Loucy (cell line): ENCODE results near the gene SORCS2.

Experiments used
- H2AFZ ChIP-seq: fragments of 200-600 bp; sonication (generic); 2 replicates; pipeline ENCODE4 v1.6.0; 2016; ENCODE audit warnings: antibody characterized with exemption, mild to moderate bottlenecking, low read length, moderate library complexity
- H3F3A ChIP-seq: fragments of 200-600 bp; 2 replicates; pipeline ENCODE4 v1.6.0; 2016; ENCODE audit warnings: antibody characterized with exemption, low read depth, mild to moderate bottlenecking
- H3K27me3 ChIP-seq: fragments of 200-600 bp; sonication (generic); 2 replicates; pipeline ENCODE4 v1.6.1; 2014; ENCODE audit warnings: low read length, mild to moderate bottlenecking; ENCODE audit not compliant: insufficient read depth, poor library complexity, severe bottlenecking
- H3K36me3 ChIP-seq: fragments of 200-600 bp; sonication (generic); 2 replicates; pipeline ENCODE4 v1.6.1; 2016; ENCODE audit warnings: low read length; ENCODE audit not compliant: insufficient read depth
- H3K4me1 ChIP-seq: fragments of 200-600 bp; sonication (generic); 2 replicates; pipeline ENCODE4 v1.5.1; 2014; ENCODE audit warnings: low read length, mild to moderate bottlenecking; ENCODE audit not compliant: insufficient read depth, poor library complexity, severe bottlenecking
- H3K4me2 ChIP-seq: fragments of 200-600 bp; sonication (generic); 2 replicates; pipeline ENCODE4 v1.6.0; 2014; ENCODE audit warnings: antibody characterized with exemption, low read length, low read depth, mild to moderate bottlenecking; ENCODE audit not compliant: poor library complexity, severe bottlenecking
- H3K4me3 ChIP-seq: fragments of 200-600 bp; sonication (generic); 2 replicates; pipeline ENCODE4 v1.5.1; 2014; ENCODE audit warnings: low read length, mild to moderate bottlenecking, mixed read lengths; ENCODE audit not compliant: poor library complexity, severe bottlenecking
- H3K79me2 ChIP-seq: fragments of 200-600 bp; sonication (generic); 2 replicates; pipeline ENCODE4 v1.6.1; 2014; ENCODE audit warnings: low read length; ENCODE audit not compliant: insufficient read depth
- H3K9ac ChIP-seq: fragments of 200-600 bp; sonication (generic); 2 replicates; pipeline ENCODE4 v1.6.0; 2014; ENCODE audit warnings: mild to moderate bottlenecking, low read depth, low read length, moderate library complexity; ENCODE audit not compliant: poor library complexity, severe bottlenecking
- H3K9me2 ChIP-seq: fragments of 200-600 bp; sonication (generic); replicated peaks from 2 replicates; pipeline ENCODE4 v1.6.1; 2016; ENCODE audit warnings: low read depth, low read length, mixed read lengths
- H3K9me3 ChIP-seq: fragments of 200-600 bp; sonication (generic); 2 replicates; pipeline ENCODE4 v1.6.1; 2014; ENCODE audit warnings: mild to moderate bottlenecking, antibody characterized with exemption, low read length, low read depth; ENCODE audit not compliant: insufficient read depth
- H4K20me1 ChIP-seq: fragments of 200-600 bp; sonication (generic); 2 replicates; pipeline ENCODE4 v1.6.0; 2014; ENCODE audit warnings: antibody characterized with exemption, low read length, mild to moderate bottlenecking; ENCODE audit not compliant: insufficient read depth, poor library complexity, severe bottlenecking
- EZH2phosphoT487 ChIP-seq: fragments of 200-600 bp; IDR thresholded peaks from 2 replicates; pipeline ENCODE4 v1.6.1; 2018; ENCODE audit warnings: antibody characterized with exemption, mild to moderate bottlenecking, moderate library complexity, borderline replicate concordance
- TF ChIP-seq, protein P1 (sequence below): fragments of 200-600 bp; sonication (generic); conservative IDR thresholded peaks from 2 replicates; pipeline ENCODE4 v1.5.1; 2014; ENCODE audit warnings: mild to moderate bottlenecking, antibody characterized with exemption, low read length

SORCS2 gene

DNA sequence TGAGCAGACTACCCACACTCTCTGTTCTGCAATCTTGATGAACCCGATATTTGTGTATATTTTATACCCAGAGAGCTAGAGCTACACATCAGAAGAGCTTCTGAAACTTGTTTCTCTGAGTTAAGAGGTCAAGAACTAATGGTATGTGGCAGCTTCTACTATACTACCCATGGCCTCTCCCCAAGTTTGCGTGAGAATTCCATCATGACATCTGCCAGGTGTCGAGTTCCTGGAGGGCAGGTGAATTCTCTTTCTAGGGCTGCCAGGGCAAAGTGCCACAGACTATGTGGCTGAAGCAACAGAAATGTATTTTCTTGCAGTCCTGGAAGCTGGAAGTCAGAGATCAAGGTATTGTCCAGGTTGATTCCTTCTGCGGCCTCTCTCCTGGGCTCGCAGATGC lies 4.4 kb downstream of the SORCS2 start:
- Histone ChIP-seq H3K9me2 (no peaks in the 10 kb centered on the region), H3K27me3 (no peaks in the 10 kb centered on the region), H2AFZ (no peak overlapping the region), H4K20me1 (no peaks in the 10 kb centered on the region), H3K9ac (no peak overlapping the region), H3K4me2 (no peak overlapping the region), H3K36me3 (no peaks in the 10 kb centered on the region), H3K79me2 (no peaks in the 10 kb centered on the region), H3K4me3 (no peak overlapping the region), H3F3A (no peaks in the 10 kb centered on the region), H3K9me3 (peaks cover 3% of the 10 kb centered on the region; the same call in 1 of the 2 replicates), H3K4me1 (no peaks in the 10 kb centered on the region)
- TF ChIP-seq, protein P1, sequence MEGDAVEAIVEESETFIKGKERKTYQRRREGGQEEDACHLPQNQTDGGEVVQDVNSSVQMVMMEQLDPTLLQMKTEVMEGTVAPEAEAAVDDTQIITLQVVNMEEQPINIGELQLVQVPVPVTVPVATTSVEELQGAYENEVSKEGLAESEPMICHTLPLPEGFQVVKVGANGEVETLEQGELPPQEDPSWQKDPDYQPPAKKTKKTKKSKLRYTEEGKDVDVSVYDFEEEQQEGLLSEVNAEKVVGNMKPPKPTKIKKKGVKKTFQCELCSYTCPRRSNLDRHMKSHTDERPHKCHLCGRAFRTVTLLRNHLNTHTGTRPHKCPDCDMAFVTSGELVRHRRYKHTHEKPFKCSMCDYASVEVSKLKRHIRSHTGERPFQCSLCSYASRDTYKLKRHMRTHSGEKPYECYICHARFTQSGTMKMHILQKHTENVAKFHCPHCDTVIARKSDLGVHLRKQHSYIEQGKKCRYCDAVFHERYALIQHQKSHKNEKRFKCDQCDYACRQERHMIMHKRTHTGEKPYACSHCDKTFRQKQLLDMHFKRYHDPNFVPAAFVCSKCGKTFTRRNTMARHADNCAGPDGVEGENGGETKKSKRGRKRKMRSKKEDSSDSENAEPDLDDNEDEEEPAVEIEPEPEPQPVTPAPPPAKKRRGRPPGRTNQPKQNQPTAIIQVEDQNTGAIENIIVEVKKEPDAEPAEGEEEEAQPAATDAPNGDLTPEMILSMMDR = no peak
- TF ChIP-seq EZH2phosphoT487 = no peak

DNA sequence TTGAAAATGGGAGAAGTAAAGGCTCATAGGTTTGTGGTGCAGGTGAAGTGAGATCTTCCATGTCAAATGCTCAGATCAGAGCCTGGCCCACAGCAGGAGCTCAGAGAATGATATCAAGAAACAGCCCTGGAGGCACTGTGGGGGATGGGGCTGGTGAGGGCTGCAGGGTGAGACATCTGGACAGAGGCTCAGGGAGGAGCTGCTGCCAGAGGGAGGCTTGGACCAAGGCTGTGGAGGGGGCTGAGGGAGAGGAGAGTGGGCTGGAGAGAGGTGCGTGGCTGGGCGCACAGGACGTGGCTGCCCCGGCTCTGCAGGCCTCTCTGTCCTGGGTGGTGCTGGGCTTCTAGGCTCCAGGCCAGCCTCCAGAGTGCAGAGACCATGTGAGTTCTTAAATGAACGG lies 5.6 kb downstream of the SORCS2 start:
- no peak for TF ChIP-seq EZH2phosphoT487
- TF ChIP-seq, protein P1 = no peak
- no peaks in the 10 kb centered on the region for H3K4me1 ChIP-seq

DNA sequence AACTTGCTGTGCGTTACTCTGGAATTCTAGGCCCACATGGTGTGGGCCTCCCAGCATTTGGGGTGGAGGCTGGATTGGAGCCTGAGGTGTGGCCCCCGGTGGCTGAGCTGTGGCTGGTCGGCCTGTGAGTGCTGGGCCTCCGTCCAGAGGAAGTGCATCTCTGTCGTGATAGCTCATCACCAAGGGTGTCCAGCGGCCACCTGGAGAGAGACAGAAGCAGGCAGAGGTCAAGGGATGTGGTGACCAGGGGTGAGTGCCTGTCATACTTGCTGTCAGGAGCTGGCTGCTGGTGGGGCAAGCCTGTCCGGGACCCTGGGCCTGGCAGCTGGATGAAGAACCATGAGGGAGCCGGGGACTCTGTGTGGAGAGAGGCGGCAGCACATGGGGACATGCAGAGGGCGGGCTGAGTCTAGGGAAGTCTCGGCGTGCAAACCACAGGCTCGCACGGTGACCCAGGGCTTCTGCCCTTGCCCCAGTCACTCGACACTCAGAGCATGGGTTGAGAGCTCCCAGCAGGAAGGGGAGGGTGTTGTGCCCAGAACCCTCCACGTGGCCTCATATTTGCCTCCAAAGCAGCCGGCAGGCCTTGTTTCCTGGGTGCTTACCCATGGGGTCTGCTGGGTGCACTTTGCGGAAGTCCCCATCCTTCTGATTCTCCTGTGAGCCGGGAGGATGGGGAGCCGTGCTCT lies 6.2 kb downstream of the SORCS2 start:
- TF ChIP-seq, protein P1 = no peak
- no peak for TF ChIP-seq EZH2phosphoT487
- Histone ChIP-seq H3K27me3 (no peaks in the 10 kb centered on the region), H3K79me2 (no peaks in the 10 kb centered on the region), H3K4me2 (no peak overlapping the region), H3K9ac (no peak overlapping the region), H3K36me3 (no peaks in the 10 kb centered on the region), H2AFZ (no peak overlapping the region), H4K20me1 (no peaks in the 10 kb centered on the region), H3K9me3 (peaks cover 3% of the 10 kb centered on the region; the same call in 1 of the 2 replicates), H3F3A (no peaks in the 10 kb centered on the region), H3K9me2 (no peaks in the 10 kb centered on the region), H3K4me3 (no peak overlapping the region), H3K4me1 (no peaks in the 10 kb centered on the region)

More for the DNA sequence above, 5.6 kb downstream of the SORCS2 start:
- H3F3A ChIP-seq = no peaks in the 10 kb centered on the region
- H4K20me1 ChIP-seq = no peaks in the 10 kb centered on the region
- no peaks in the 10 kb centered on the region for H3K27me3 ChIP-seq
- H3K4me3 ChIP-seq = no peak overlapping the region
- H3K36me3 ChIP-seq = no peaks in the 10 kb centered on the region
- H3K9me3 ChIP-seq = peaks cover 3% of the 10 kb centered on the region; the same call in 1 of the 2 replicates
- H3K9me2 ChIP-seq = no peaks in the 10 kb centered on the region
- H3K79me2 ChIP-seq = no peaks in the 10 kb centered on the region
- no peak overlapping the region for H3K4me2 ChIP-seq
- no peak overlapping the region for H2AFZ ChIP-seq
- no peak overlapping the region for H3K9ac ChIP-seq
